ENCODE data around the gene CLVS2.

Gene CLVS2

DNA sequence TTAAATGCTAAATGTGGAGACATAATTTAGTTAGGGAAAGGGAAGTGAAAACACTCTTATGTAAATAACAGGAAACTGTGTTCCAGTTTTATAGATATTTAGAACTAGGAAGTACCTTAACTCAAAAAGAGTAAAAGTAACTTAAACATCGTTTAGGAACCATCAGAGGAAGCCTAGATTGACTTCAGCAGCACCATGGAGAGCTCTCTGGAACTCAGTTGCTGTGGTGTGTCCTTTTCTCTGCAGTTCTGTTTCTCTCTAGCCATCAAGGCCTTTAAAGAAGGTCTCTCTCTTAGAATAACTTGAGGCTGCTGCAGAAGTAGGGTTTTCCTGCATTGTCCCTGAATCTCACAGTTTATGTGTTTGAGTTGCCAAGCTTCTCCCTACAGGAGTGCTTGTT, 26.9 kb downstream of the CLVS2 start:
- no peak for TF ChIP-seq TEAD4 (IDR thresholded peaks at IDR 0.05)
- TF ChIP-seq, protein P1, sequence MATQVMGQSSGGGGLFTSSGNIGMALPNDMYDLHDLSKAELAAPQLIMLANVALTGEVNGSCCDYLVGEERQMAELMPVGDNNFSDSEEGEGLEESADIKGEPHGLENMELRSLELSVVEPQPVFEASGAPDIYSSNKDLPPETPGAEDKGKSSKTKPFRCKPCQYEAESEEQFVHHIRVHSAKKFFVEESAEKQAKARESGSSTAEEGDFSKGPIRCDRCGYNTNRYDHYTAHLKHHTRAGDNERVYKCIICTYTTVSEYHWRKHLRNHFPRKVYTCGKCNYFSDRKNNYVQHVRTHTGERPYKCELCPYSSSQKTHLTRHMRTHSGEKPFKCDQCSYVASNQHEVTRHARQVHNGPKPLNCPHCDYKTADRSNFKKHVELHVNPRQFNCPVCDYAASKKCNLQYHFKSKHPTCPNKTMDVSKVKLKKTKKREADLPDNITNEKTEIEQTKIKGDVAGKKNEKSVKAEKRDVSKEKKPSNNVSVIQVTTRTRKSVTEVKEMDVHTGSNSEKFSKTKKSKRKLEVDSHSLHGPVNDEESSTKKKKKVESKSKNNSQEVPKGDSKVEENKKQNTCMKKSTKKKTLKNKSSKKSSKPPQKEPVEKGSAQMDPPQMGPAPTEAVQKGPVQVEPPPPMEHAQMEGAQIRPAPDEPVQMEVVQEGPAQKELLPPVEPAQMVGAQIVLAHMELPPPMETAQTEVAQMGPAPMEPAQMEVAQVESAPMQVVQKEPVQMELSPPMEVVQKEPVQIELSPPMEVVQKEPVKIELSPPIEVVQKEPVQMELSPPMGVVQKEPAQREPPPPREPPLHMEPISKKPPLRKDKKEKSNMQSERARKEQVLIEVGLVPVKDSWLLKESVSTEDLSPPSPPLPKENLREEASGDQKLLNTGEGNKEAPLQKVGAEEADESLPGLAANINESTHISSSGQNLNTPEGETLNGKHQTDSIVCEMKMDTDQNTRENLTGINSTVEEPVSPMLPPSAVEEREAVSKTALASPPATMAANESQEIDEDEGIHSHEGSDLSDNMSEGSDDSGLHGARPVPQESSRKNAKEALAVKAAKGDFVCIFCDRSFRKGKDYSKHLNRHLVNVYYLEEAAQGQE (IDR thresholded peaks at IDR 0.05; ENCODE audit: low read depth), result peak; percentile 87

- TF ChIP-seq MAX (IDR thresholded peaks at IDR 0.05) (no peak), TEAD4 (IDR thresholded peaks at IDR 0.05) (no peak), FOXM1 (IDR thresholded peaks at IDR 0.05; ENCODE audit: borderline replicate concordance, low read depth) (no peak), ZBTB7A (IDR thresholded peaks at IDR 0.05; ENCODE audit: low read depth) (no peak), EP300 (IDR thresholded peaks at IDR 0.05; ENCODE audit: borderline replicate concordance) (no peak), NFIC (IDR thresholded peaks at IDR 0.05) (no peak), TCF12 (IDR thresholded peaks at IDR 0.05; ENCODE audit: low read depth) (no peak)
These were observed 28.9 kb downstream of the CLVS2 start for GRCh38 chr6:123024976-123025375.

- no peak for TF ChIP-seq CREB1 (IDR thresholded peaks at IDR 0.05; ENCODE audit: low read depth)
- TF ChIP-seq TAF1 (IDR thresholded peaks at IDR 0.05; ENCODE audit: low read depth), result no peak
- TF ChIP-seq, protein P1 (IDR thresholded peaks at IDR 0.05; ENCODE audit: low read depth), result no peak
- no peak for TF ChIP-seq NFIC (IDR thresholded peaks at IDR 0.05)
- TF ChIP-seq YY1 (IDR thresholded peaks at IDR 0.05; ENCODE audit: low read depth), result no peak
- no peak for TF ChIP-seq EP300 (IDR thresholded peaks at IDR 0.05; ENCODE audit: borderline replicate concordance)
- TF ChIP-seq ZBTB7A (IDR thresholded peaks at IDR 0.05; ENCODE audit: low read depth), result no peak
These were observed 31.4 kb downstream of the CLVS2 start for GRCh38 chr6:123027408-123027807.

DNA sequence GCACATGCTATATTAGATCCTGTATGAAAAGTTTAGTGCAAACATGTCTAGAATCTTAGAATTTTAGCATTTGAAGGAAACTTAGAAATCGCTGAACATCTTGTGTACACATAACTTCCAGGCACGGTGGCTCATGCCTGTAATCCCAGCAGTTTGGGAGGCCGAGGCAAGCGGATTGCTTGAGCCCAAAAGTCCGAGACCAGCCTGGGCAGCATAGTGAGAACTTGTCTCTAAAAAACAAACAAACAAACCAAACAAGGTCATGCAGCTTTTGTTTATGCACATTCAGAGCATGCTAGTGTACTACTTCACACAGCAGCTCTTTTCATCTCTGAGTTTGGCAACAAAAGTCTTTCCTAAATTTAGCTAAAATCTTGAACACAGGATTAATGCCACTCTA, 32.2 kb downstream of the CLVS2 start:
- TF ChIP-seq EGR1 (IDR thresholded peaks at IDR 0.05), result no peak
- no peak for TF ChIP-seq FOXM1 (IDR thresholded peaks at IDR 0.05; ENCODE audit: borderline replicate concordance, low read depth)
- no peak for TF ChIP-seq MAX (IDR thresholded peaks at IDR 0.05)
- no peak for TF ChIP-seq CREB1 (IDR thresholded peaks at IDR 0.05; ENCODE audit: low read depth)
- no peak for TF ChIP-seq TAF1 (IDR thresholded peaks at IDR 0.05; ENCODE audit: low read depth)
- no peak for TF ChIP-seq EP300 (IDR thresholded peaks at IDR 0.05; ENCODE audit: borderline replicate concordance)
- TF ChIP-seq RAD21 (IDR thresholded peaks at IDR 0.05; ENCODE audit: low read depth), result no peak
- no peak for TF ChIP-seq ZBTB7A (IDR thresholded peaks at IDR 0.05; ENCODE audit: low read depth)
- TF ChIP-seq NFIC (IDR thresholded peaks at IDR 0.05), result no peak
- TF ChIP-seq, protein P2, sequence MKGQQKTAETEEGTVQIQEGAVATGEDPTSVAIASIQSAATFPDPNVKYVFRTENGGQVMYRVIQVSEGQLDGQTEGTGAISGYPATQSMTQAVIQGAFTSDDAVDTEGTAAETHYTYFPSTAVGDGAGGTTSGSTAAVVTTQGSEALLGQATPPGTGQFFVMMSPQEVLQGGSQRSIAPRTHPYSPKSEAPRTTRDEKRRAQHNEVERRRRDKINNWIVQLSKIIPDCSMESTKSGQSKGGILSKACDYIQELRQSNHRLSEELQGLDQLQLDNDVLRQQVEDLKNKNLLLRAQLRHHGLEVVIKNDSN (IDR thresholded peaks at IDR 0.05), result no peak
- TF ChIP-seq YY1 (IDR thresholded peaks at IDR 0.05; ENCODE audit: low read depth), result no peak
- TF ChIP-seq, protein P1 (IDR thresholded peaks at IDR 0.05; ENCODE audit: low read depth), result no peak
- TF ChIP-seq CEBPB (IDR thresholded peaks at IDR 0.05), result no peak

DNA sequence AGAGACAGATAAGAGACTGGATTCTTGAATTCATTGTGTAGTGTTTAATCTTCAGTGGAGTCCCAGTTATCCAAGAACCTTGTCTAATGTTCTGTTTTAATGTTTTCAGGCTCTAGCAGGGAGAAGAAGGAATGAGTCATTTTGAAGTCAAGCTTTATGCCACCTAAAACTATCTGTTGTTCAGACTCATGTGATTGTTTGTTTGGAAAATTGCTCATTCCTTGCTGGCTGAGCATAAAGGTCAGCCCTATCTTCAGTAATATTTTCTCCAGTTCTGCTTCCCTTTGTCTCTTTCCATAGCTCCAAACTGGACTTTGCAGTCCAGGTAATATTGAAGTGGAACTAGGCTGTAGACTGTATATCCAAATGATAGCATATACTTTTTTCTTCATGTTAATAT, 34.2 kb downstream of the CLVS2 start:
- TF ChIP-seq YY1 (IDR thresholded peaks at IDR 0.05; ENCODE audit: low read depth) (no peak), NFIC (IDR thresholded peaks at IDR 0.05) (no peak)

GRCh38 chr6:123036648-123037047, 40.6 kb downstream of the CLVS2 start:
- TF ChIP-seq CREB1 (IDR thresholded peaks at IDR 0.05; ENCODE audit: low read depth) (no peak), ZBTB7A (IDR thresholded peaks at IDR 0.05; ENCODE audit: low read depth) (no peak), FOXM1 (IDR thresholded peaks at IDR 0.05; ENCODE audit: borderline replicate concordance, low read depth) (no peak), EGR1 (IDR thresholded peaks at IDR 0.05) (no peak), TEAD4 (IDR thresholded peaks at IDR 0.05) (no peak), CEBPB (IDR thresholded peaks at IDR 0.05) (no peak), YY1 (IDR thresholded peaks at IDR 0.05; ENCODE audit: low read depth) (no peak), EP300 (IDR thresholded peaks at IDR 0.05; ENCODE audit: borderline replicate concordance) (no peak), MAX (IDR thresholded peaks at IDR 0.05) (no peak), RAD21 (IDR thresholded peaks at IDR 0.05; ENCODE audit: low read depth) (no peak), NFIC (IDR thresholded peaks at IDR 0.05) (no peak), TAF1 (IDR thresholded peaks at IDR 0.05; ENCODE audit: low read depth) (no peak), TCF12 (IDR thresholded peaks at IDR 0.05; ENCODE audit: low read depth) (no peak)
- TF ChIP-seq, protein P2 (IDR thresholded peaks at IDR 0.05), result no peak
- TF ChIP-seq, protein P1 (IDR thresholded peaks at IDR 0.05; ENCODE audit: low read depth), result no peak

All from Ishikawa (cell line).